GM19397 (cell line): ENCODE measurements around the gene TFPI2.
A peak's percentile ranks its signal among the peaks of the same experiment; 100 is the strongest.

Experiments used
- ATAC-seq: cut with Tn5 transposase; IDR thresholded peaks from one replicate; pipeline ENCODE4 v1.9.1; 2021; ENCODE audit warnings: mild to moderate bottlenecking, moderate library complexity; ENCODE audit not compliant: unreplicated experiment

Gene TFPI2

DNA sequence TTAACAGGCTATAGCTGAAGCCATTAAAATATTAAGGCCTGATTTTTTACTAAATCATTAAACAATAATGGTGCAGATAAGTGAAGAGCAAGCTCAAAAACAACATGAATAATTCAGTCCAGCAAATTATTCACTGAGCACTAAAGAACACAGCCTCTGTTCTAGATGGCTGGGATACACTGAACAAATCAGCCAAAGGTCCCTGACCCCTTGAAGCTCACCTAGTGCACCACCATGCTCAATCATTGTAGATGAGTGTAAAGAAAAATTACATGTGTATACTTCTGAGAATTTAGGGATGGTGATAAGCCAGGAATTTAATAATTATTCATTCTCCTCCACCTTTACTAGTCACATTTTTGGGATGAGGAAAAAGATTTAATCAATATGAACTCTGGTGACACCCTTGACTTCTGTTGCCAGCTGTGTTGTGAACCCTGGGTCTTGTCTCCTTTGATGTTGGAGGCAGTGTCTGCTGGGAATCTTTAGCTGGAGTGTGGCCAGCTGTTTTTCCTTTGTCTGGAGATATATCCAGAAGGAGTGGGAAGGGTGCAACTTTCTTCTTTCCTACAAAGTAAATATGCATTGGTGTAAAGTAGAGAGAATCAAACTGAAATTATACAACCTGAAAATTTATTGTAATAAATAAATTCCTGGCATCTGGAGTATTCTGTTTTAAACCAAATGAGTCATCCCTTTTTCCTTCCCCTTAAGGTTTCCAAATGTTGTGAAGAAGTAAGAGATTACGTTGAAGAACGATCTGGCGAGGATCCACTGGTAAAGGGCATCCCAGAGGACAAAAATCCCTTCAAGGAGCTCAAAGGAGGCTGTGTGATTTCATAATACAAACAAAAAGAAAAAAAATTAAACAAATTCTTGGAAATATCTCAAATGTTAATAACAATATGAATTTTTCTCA is 19.8 kb upstream of the TFPI2 start:
- no peak for ATAC-seq

DNA sequence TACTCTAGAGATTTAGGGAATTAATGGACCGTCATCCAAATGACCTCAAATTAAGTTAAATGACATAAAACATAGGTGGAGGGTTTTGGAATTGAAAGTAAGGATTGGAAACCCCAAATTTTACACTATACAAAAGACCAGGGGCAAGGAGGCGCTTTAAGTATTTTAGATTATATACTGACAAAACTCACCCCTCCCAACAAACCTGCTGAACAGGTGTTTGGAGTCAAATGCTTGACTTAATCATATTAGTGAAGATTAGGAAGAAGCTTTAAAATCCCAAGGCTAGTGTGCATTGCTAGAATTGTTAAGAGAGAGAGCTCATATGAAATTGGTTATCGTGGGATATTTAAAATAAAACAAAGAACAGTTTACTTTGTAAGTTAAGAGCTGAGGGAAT is 15.7 kb upstream of the TFPI2 start, which contains the start of gene GNGT1:
Gene GNGT1 (plus strand): TSS at position 301 of the 400 bp plus-strand sequence. CDS start 180 bp downstream, outside the sequence.
- no peak for ATAC-seq

GRCh38 chr7:93902777-93903423 is 12.3 kb upstream of the TFPI2 start:
- ATAC-seq: no peak

GRCh38 chr7:93897680-93898079 is 7.1 kb upstream of the TFPI2 start:
- no peak for ATAC-seq

GRCh38 chr7:93895859-93896600 is 5.5 kb upstream of the TFPI2 start:
- ATAC-seq: no peak

- no peak for ATAC-seq
Measured at GRCh38 chr7:93894966-93895640, 4.5 kb upstream of the TFPI2 start.

DNA sequence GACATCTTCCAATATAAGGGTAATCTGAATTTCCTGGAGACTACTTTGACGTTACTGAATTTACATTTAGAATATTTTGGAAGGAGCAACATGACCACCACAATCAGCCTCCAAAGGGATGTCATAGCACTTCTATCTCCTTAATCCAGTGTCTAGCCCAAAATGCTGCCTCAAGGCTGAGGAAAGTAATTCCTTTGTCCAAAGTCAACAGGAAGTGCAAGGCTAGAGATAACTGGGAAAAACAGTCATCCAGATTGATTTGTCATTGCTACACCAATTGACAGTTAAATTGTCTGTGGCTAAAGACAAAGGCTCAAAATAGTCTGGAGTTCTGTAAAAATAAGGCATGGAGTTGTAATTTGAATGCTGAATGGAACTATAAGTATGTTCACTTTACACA is 3.9 kb upstream of the TFPI2 start:
- no peak for ATAC-seq

GRCh38 chr7:93890041-93890463 is 501 bp downstream of the TFPI2 start:
- peak; percentile 63 for ATAC-seq

GRCh38 chr7:93889261-93889660 is 1.3 kb downstream of the TFPI2 start:
- ATAC-seq: no peak

GRCh38 chr7:93884541-93884940 is 6.0 kb downstream of the TFPI2 start:
- ATAC-seq: no peak

- ATAC-seq: no peak
Measured at GRCh38 chr7:93883917-93884345, 6.6 kb downstream of the TFPI2 start.

- no peak for ATAC-seq
Measured at GRCh38 chr7:93883078-93883916, 7.3 kb downstream of the TFPI2 start.

DNA sequence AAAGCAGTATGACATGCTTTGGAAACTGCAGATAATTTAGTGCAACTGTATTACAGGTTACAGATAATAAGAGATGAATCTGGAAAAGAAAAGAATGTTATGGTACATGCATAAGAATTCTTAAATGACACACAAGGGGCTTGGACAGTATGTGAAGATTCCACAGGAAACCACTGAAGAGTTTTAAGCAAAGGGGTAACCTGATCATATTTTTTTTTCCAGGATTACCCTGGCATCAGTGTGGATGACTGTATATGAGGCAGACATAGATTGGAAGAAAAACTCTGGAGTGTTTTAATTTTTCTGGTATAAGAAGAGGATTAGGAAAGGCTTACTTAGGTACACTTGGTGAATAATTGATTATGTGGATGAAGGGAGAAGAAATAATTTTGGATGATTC is 8.1 kb downstream of the TFPI2 start:
- no peak for ATAC-seq

- ATAC-seq: no peak
Measured at GRCh38 chr7:93879356-93879755, 11.2 kb downstream of the TFPI2 start.

DNA sequence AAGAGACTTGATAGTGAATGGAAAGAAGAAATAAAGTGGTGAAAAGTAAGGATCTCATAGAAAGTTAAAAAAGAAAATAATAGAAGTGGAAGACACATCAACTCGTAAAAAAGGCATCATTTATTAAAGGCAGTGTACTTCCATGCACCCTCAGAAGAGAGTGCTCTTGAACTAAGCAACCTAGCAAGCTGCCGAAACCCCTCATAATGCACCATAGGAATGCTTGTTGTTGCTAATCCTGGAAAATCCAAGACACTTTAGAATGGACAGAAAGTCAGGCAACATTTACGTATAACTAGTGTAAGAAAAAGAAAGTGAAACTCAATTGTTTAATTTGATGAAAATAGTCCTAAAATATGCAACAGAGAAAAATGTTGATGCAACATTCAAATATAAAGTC is 12.8 kb downstream of the TFPI2 start:
- ATAC-seq: no peak

DNA sequence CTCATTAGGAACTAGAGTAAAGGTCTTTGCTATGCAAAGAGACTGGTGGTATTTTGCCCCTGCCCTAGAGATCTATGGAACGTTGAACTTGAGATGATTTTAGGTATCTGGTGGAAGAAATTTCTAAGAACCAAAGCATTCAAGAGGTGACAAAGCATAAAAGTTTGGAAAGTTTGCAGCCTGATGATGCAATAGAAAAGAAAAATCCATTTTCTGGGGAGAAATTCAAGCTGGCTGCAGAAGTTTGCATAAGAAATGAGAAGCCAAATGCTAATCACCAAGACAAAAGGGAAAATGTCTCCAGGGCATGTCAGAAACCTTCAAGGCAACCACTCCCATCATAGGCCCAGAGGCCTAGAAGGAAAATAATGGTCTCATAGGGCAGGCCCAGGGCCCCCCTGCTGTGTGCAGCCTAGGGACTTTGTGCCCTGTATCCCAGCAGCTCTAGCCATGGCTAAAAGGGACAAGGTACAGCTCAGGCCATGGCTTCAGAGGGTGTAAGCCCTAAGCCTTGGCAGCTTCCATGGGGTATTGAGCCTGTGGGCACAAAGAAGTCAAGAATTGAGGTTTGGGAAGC is 16.5 kb downstream of the TFPI2 start:
- ATAC-seq: no peak

DNA sequence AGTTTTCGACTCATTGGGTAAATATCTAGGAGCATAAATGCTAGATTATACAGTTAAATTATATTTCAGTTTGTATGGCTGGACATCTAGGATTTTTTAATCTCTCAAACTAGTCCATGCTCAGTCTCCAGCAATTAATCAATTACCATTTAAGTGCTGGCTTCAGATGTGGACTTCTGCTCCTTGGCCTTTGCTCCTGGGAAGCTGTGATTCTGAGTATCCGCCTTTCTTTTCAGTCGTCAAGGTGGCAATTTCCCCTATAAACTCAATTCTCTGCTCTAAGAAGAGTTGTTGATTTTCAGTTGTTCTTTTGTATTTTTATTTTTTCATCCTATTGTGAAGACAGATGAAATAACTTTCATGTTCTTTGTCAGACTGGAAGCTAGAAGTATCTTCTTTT is 23.7 kb downstream of the TFPI2 start:
- ATAC-seq: no peak

DNA sequence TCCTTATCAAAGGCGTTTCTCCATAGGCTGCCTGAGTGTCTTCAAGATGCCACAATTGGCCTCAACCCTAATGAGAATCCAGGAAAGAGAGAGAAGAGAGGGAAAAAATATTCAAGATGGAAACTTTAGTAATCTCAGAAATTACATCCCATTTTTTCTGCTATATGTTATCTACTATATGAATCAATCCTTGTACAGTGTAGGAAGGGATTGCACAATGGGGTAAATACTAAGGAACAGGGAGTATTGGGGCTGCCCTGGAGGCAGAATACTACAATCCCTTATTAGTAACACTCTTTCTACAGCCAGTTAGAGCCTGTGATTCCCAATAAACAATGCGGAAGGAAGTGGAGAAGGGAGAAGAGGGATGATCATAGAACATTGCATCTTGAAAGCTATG is 27.9 kb downstream of the TFPI2 start:
- ATAC-seq: no peak

DNA sequence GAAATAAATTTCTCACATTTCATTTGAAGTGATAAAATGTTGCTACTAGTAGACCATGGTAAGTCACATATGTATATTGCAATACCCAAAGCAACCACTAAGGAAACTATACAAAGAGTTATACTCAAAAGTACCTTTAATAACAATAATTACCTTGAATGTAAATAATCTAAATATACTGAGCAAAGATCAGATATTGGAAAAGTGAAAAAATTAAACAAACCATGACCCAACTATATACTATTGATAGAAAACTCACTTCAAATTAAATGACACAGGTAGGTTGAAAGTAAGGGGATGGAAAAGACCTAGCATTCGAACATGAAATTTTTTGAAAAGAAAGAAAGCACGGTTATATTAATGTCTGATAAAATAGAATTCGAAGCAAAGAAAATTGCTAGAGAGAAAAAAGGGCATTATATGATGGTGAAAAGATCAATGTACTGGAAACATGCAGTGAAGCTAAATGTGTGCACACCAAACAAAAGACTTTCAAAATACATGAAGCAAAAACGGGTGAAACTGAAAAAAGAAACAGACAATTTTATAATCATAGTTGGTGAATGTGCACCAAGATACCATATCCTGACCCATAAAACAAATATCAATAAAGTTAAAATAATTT is 29.1 kb downstream of the TFPI2 start:
- ATAC-seq: no peak
